HepG2 (cell line): ENCODE results near the gene PRDX5. TPM values are rescaled to one million over a fixed set of nuclear protein-coding genes. Genes with fewer than 3 reads are reported as not detected.

Source experiments
- ATAC-seq: fragments of 200-7000 bp; cut with Tn5 transposase; 3 replicates; pipeline ENCODE4 v1.9.1; 2020; ENCODE audit warnings: mild to moderate bottlenecking, moderate library complexity
- BruUV-seq: library from RNA; stranded (reverse); fragments of 400-500 nt; replicated peaks from 2 replicates; lab custom pipeline; 2021; lab: Mats Ljungman, UMichigan
- CTCF ChIA-PET: fragments of 300-600 bp; formaldehyde crosslinking; extraction: SDS; loops from one replicate; lab custom pipeline; 2021; ENCODE audit warnings: low total read pairs, inconsistent platforms, low intra/inter-chr PET ratio; lab: Yijun Ruan, JAX
- POLR2A ChIA-PET: fragments of 350-600 bp; sonication (Branson Sonifier 250); formaldehyde crosslinking; loops from one replicate; lab custom pipeline; 2020; ENCODE audit warnings: antibody characterized with exemption, inconsistent platforms; lab: Yijun Ruan, JAX
- DNase-seq: peaks from one replicate; pipeline ENCODE4 v3.0.0-alpha.2; 2015; ENCODE audit warnings: low spot score
- FAIRE-seq: peaks from 3 replicates; lab custom pipeline; 2011; peaks lifted over from hg19 to GRCh38; lab: Jason Lieb, UNC
- H2AFZ ChIP-seq: one replicate; pipeline ENCODE4 v1.6.1; 2011; ENCODE audit warnings: low read length, inconsistent platforms
- H3K27ac ChIP-seq: fragments of 300-600 bp; 3 replicates; pipeline ENCODE4 v1.8.0; 2011; ENCODE audit warnings: mixed run types, mild to moderate bottlenecking, mixed read lengths, low read length, inconsistent platforms; ENCODE audit not compliant: insufficient read depth; ENCODE audit errors: extremely low read length
- H3K27me3 ChIP-seq, 2 experiments: fragments of 200-600 bp in 1 of 2; 2 replicates in 1 of 2; 3 replicates in 1 of 2; pipeline versions ENCODE4 v1.6.0 to v1.8.0; 2011; ENCODE audit warnings: low read length in 2 of 2, mild to moderate bottlenecking in 2 of 2, moderate library complexity in 2 of 2, inconsistent platforms in 1 of 2; ENCODE audit not compliant: insufficient read depth in 2 of 2, control insufficient read depth in 1 of 2
- H3K36me3 ChIP-seq, 2 experiments: fragments of 200-600 bp in 1 of 2; replicated peaks in 1 of 2; 2 replicates in 1 of 2; 3 replicates in 1 of 2; pipeline versions ENCODE4 v1.5.1 to v1.8.0; 2011; ENCODE audit warnings: low read length in 2 of 2, inconsistent platforms in 1 of 2; ENCODE audit not compliant: insufficient read depth in 2 of 2, control insufficient read depth in 1 of 2
- H3K4me1 ChIP-seq: 2 replicates; pipeline ENCODE4 v1.5.1; 2012; ENCODE audit warnings: low read length, inconsistent platforms; ENCODE audit not compliant: insufficient read depth
- H3K4me2 ChIP-seq: 2 replicates; pipeline ENCODE4 v1.6.0; 2011; ENCODE audit warnings: low read depth, low read length, inconsistent platforms
- H3K4me3 ChIP-seq, 3 experiments: fragments of 200-600 bp in 1 of 3; sonication (generic), shearing (Covaris generic) in 1 of 3; replicated peaks in 1 of 3; 2 replicates each; pipeline ENCODE4 v1.5.1; 2011 to 2016; ENCODE audit warnings: low read length in 3 of 3, inconsistent platforms in 2 of 3, low read depth in 2 of 3, mild to moderate bottlenecking in 2 of 3, control low read depth in 1 of 3, mixed read lengths in 1 of 3; ENCODE audit not compliant: insufficient read depth in 1 of 3
- H3K79me2 ChIP-seq: one replicate; pipeline ENCODE4 v1.6.1; 2011; ENCODE audit warnings: low read length, inconsistent platforms; ENCODE audit not compliant: insufficient read depth
- H3K9ac ChIP-seq: 2 replicates; pipeline ENCODE4 v1.6.0; 2011; ENCODE audit warnings: mild to moderate bottlenecking, low read depth, low read length, inconsistent platforms; ENCODE audit not compliant: insufficient read depth
- H3K9me3 ChIP-seq: 2 replicates; pipeline ENCODE4 v1.5.1; 2012; ENCODE audit warnings: mild to moderate bottlenecking, low read length
- H4K20me1 ChIP-seq: 2 replicates; pipeline ENCODE4 v1.6.0; 2011; ENCODE audit warnings: inconsistent platforms, mild to moderate bottlenecking, low read length, moderate library complexity; ENCODE audit not compliant: insufficient read depth
- BCL3 ChIP-seq: sonication (generic); formaldehyde crosslinking; IDR thresholded peaks from 2 replicates; pipeline ENCODE4 v1.5.1; 2020; ENCODE audit warnings: mild to moderate bottlenecking, missing genetic modification reagents, moderate library complexity
- BRD4 ChIP-seq: sonication (generic); formaldehyde crosslinking; IDR thresholded peaks from 2 replicates; pipeline ENCODE4 v1.4.0; 2020; ENCODE audit warnings: missing genetic modification reagents
- CENPT ChIP-seq: sonication (generic); formaldehyde crosslinking; IDR thresholded peaks from 2 replicates; pipeline ENCODE4 v1.8.0; 2022; ENCODE audit warnings: low read depth, mild to moderate bottlenecking, moderate library complexity, missing genetic modification reagents
- CENPX ChIP-seq: sonication (generic); formaldehyde crosslinking; IDR thresholded peaks from 2 replicates; pipeline ENCODE4 v1.9.0; 2021; ENCODE audit warnings: mild to moderate bottlenecking, missing genetic modification reagents, moderate library complexity
- HDAC6 ChIP-seq: fragments of 200-600 bp; sonication (generic); IDR thresholded peaks from 2 replicates; pipeline ENCODE4 v1.7.0; 2017; ENCODE audit warnings: mild to moderate bottlenecking, antibody characterized with exemption, low read length, low read depth
- HHEX ChIP-seq: IDR thresholded peaks from 2 replicates; pipeline ENCODE4 v1.6.1; 2016; ENCODE audit warnings: control low read depth
- KLF11 ChIP-seq: IDR thresholded peaks from 2 replicates; pipeline ENCODE4 v1.6.1; 2016; ENCODE audit warnings: missing compliant biosample characterization
- LBX2 ChIP-seq: sonication (generic); formaldehyde crosslinking; IDR thresholded peaks from 2 replicates; pipeline ENCODE4 v1.5.0; 2020; ENCODE audit warnings: missing genetic modification reagents, mild to moderate bottlenecking, borderline replicate concordance
- MZF1 ChIP-seq: sonication (generic); formaldehyde crosslinking; IDR thresholded peaks from 2 replicates; pipeline ENCODE4 v1.8.1; 2023; ENCODE audit warnings: mild to moderate bottlenecking, missing genetic modification reagents, borderline replicate concordance
- NAIF1 ChIP-seq: sonication (generic); formaldehyde crosslinking; IDR thresholded peaks from 2 replicates; pipeline ENCODE4 v1.5.0; 2020; ENCODE audit warnings: mild to moderate bottlenecking, missing genetic modification reagents, borderline replicate concordance
- NFE2L2 ChIP-seq: fragments of 150-350 bp; IDR thresholded peaks from 2 replicates; pipeline ENCODE4 v1.6.1; 2014; ENCODE audit warnings: low read length
- RARG ChIP-seq: sonication (generic); formaldehyde crosslinking; IDR thresholded peaks from 2 replicates; pipeline ENCODE4 v1.4.0; 2020; ENCODE audit warnings: low read depth, mild to moderate bottlenecking, missing genetic modification reagents
- RFX3 ChIP-seq: IDR thresholded peaks from 2 replicates; pipeline ENCODE4 v1.6.1; 2016; ENCODE audit warnings: missing biosample characterization, missing genetic modification reagents
- RFXANK ChIP-seq: IDR thresholded peaks from 2 replicates; pipeline ENCODE4 v1.6.1; 2016
- SNAPC5 ChIP-seq: sonication (generic); formaldehyde crosslinking; IDR thresholded peaks from 2 replicates; pipeline ENCODE4 v1.8.1; 2023; ENCODE audit warnings: mild to moderate bottlenecking, missing genetic modification reagents, borderline replicate concordance
- ZFP36L2 ChIP-seq: sonication (generic); formaldehyde crosslinking; IDR thresholded peaks from 2 replicates; pipeline ENCODE4 v1.4.0; 2020; ENCODE audit warnings: missing genetic modification reagents
- ZNF256 ChIP-seq: sonication (generic); formaldehyde crosslinking; conservative IDR thresholded peaks from 2 replicates; pipeline ENCODE4 v1.4.0; 2020; ENCODE audit warnings: missing genetic modification reagents
- ZNF431 ChIP-seq: sonication (generic); formaldehyde crosslinking; IDR thresholded peaks from 2 replicates; pipeline ENCODE4 v1.9.0; 2022; ENCODE audit warnings: missing genetic modification reagents, low read depth, mild to moderate bottlenecking, borderline replicate concordance
- ZNF501 ChIP-seq: sonication (generic); formaldehyde crosslinking; IDR thresholded peaks from 2 replicates; pipeline ENCODE4 v1.5.1; 2020; ENCODE audit warnings: mild to moderate bottlenecking, moderate library complexity, missing genetic modification reagents
- ZNF563 ChIP-seq: sonication (generic); formaldehyde crosslinking; IDR thresholded peaks from 2 replicates; pipeline ENCODE4 v1.8.0; 2022; ENCODE audit warnings: mild to moderate bottlenecking, moderate library complexity, missing genetic modification reagents
- WGBS: methylation state at CpG from one replicate; pipeline ENCODE4 v1.1.6; 2017; ENCODE audit warnings: low lambda C conversion rate; 5-methylcytosine and 5-hydroxymethylcytosine counted together
- in situ Hi-C: cut with HindIII; loops from 2 replicates; pipeline ENCODE4 v1.10.0; 2017; ENCODE audit warnings: low pct_unique_long_range_greater_than_20kb; ENCODE audit not compliant: extremely low pct_ligation_motif_present
- intact Hi-C: fragments of 100-400 bp; cut with micrococcal nuclease; formaldehyde crosslinking; loops from one replicate; pipeline ENCODE4 v1.10.0; 2022; ENCODE audit not compliant: unreplicated experiment
- polyA plus RNA-seq, 8 experiments: library from polyadenylated mRNA; depleted of rRNA in 3 of 8; stranded (reverse) in 7 of 8; unstranded in 1 of 8; fragments of >200 nt; fragmentation: Illumina TruSeq in 4 of 8; extraction: Trizol in 4 of 8; gene quantifications; 2 replicates each; pipeline versions ENCODE4 v1.2.1 to v1.2.3, GENCODE V29; 2011 to 2016; ENCODE audit warnings: low read depth in 4 of 8, missing spikeins in 1 of 8, mixed read lengths in 1 of 8; ENCODE audit not compliant: insufficient read depth in 1 of 8
- total RNA-seq, 5 experiments: library from RNA; depleted of rRNA; stranded (reverse); fragments of >200 nt; fragmentation: Illumina TruSeq; extraction: Trizol; gene quantifications; 2 replicates each; pipeline ENCODE4 v1.2.3, GENCODE V29; 2016; ENCODE audit warnings: low read depth in 1 of 5
- TF ChIP-seq, protein P1 (sequence below): sonication (generic); formaldehyde crosslinking; IDR thresholded peaks from 2 replicates; pipeline ENCODE4 v1.4.0; 2020; ENCODE audit warnings: mild to moderate bottlenecking, missing genetic modification reagents
- TF ChIP-seq, protein P2 (sequence below): IDR thresholded peaks from 2 replicates; pipeline ENCODE4 v1.6.1; 2016

The PRDX5 gene
- total and polyA plus RNA-seq, 2 of the 13 experiments (the other 11 are each of a cell fraction or from before 2014, with no cell fraction given), result 215 to 311 TPM

DNA sequence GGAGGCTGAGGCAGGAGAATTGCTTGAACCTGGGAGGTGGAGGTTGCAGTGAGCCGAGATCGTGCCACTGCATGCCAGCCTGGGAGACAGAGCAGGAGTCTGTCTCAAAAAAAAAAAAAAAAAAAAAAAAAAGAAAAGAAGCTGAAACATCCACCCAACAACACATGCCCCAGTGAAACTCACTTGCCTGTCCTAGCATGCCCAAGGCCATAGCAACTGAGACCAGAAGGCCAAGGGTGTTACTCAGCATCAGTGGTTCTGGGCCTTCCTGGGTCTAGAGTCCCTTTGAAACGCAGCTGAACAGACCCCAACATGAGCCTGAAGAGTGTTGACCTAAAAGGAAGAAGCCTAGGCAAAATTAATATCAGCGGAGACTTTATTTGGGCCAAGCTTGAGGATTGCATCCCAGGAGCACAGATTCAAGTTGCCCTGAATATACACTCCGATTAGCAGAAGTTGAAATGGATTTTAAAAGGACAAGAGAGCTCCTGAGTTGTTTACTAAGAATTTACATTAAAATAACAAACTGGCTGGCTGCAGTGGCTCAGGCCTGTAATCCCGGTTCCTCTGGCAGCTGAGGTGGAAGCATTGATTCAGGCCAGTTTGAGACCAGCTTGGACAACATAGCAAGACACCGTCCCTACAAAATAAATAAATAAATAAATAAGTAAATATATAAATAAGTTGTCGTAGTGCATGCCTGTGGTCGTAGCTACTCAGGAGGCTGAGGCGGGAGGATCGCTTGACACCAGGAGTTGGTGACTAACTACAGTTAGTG is 7.0 kb downstream of the PRDX5 start (continued):
- TF ChIP-seq NAIF1 (no peak), HDAC6 (no peak), RFX3 (CRISPR knock-in tag) (no peak), SNAPC5 (no peak), RARG (CRISPR knock-in tag) (no peak), ZNF256 (CRISPR knock-in tag) (no peak)
- TF ChIP-seq, all 625 proteins: peak for 0

DNA sequence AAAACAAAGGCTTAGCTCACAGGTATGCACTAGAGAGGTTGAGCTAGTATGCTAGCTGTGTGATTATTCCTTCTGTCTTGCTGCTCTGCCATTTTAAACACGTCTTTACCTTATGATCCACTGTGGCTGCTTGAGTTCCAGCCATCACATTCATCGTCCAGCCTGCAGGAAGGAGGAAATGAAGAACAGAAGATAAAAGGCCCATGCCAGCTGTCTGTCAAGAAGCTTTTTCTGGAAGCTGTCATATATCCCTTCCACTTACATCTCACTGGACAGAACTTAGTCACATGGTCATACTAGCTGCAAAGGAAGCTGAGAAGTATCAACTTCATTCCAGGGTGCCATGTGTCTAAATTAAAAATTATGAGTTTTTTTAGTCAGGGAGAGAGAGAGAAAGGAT is 9.5 kb downstream of the PRDX5 start:
- Histone ChIP-seq H4K20me1 (no peaks in the 10 kb centered on the region), H3K27ac (no peak overlapping the region), H2AFZ (no peak overlapping the region), H3K79me2 (no peaks in the 10 kb centered on the region), H3K27me3 (peaks cover under 1 to 7% of the 10 kb centered on the region in 2 experiments; a peak in 3 of 5 replicates), H3K36me3 (no peaks in the 10 kb centered on the region), H3K4me2 (no peak overlapping the region), H3K4me1 (peaks cover 22% of the 10 kb centered on the region), H3K9me3 (no peaks in the 10 kb centered on the region), H3K9ac (no peak overlapping the region), H3K4me3 (no peak overlapping the region)
- DNase-seq, result no peak
- in situ Hi-C loops (no loop called here), intact Hi-C loops (no loop called here)
- BruUV-seq, result no TSS peak
- no peak for ATAC-seq
- 27% methylated on average over 2 of the region's 2 CpGs for WGBS
- POLR2A ChIA-PET, result interaction anchor here (3.2 kb wide), 1 partner anchor 10 kb away, joined by 12 read pairs; the partner anchor contains the start of genes PRDX5 and TRMT112
- no peak for FAIRE-seq
- CTCF ChIA-PET, result no interaction called here
- TF ChIP-seq KLF11 (CRISPR knock-in tag), result no peak
- TF ChIP-seq NFE2L2, result no peak
- TF ChIP-seq ZNF501 (CRISPR knock-in tag), result no peak
- no peak for TF ChIP-seq ZFP36L2
- no peak for TF ChIP-seq BRD4 (CRISPR knock-in tag)
- no peak for TF ChIP-seq HHEX
- TF ChIP-seq ZNF431 (CRISPR knock-in tag), result no peak
- TF ChIP-seq, protein P1, sequence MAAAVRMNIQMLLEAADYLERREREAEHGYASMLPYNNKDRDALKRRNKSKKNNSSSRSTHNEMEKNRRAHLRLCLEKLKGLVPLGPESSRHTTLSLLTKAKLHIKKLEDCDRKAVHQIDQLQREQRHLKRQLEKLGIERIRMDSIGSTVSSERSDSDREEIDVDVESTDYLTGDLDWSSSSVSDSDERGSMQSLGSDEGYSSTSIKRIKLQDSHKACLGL (CRISPR knock-in tag), result no peak
- no peak for TF ChIP-seq CENPX (CRISPR knock-in tag)
- no peak for TF ChIP-seq ZNF563 (CRISPR knock-in tag)
- no peak for TF ChIP-seq MZF1
- no peak for TF ChIP-seq CENPT (CRISPR knock-in tag)
- TF ChIP-seq, protein P2, sequence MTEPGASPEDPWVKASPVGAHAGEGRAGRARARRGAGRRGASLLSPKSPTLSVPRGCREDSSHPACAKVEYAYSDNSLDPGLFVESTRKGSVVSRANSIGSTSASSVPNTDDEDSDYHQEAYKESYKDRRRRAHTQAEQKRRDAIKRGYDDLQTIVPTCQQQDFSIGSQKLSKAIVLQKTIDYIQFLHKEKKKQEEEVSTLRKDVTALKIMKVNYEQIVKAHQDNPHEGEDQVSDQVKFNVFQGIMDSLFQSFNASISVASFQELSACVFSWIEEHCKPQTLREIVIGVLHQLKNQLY (CRISPR knock-in tag), result no peak
- no peak for TF ChIP-seq LBX2 (CRISPR knock-in tag)
- no peak for TF ChIP-seq BCL3 (CRISPR knock-in tag)
- TF ChIP-seq SNAPC5, result no peak
- TF ChIP-seq RFXANK (CRISPR knock-in tag), result no peak
